ENCODE measurements around the gene A2M. TPM values are rescaled to one million over a fixed set of nuclear protein-coding genes. Genes with fewer than 3 reads are reported as not detected.

A2M gene
- total RNA-seq, 1 experiment from 2014 or later: 1.9 TPM

DNA sequence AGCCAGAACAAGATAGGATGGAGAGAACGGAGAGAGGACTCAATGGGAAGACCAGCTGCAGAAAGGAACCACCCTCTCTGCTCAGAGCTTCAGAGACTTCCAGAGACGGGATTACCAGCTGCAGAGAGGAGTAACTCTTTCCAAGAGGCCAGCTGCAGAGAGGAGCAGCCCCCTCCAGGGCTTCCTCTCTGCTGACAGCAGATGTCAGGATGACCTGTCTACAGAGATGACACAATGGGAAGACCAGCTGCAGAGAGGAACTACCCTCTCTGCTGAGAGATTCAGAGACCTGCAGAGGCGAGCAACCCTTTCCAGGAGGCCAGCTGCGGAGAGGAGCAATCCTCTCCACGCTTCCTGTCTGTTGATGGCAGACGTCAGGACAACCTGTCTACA is 64.6 kb downstream of the A2M start:
- H3K27me3 Mint-ChIP-seq (ENCODE audit: low read depth): no peaks in the 10 kb centered on the region
- H3K27ac Mint-ChIP-seq: no peak overlapping the region
- ChIA-PET CTCF (interaction anchor here (0.9 to 3.4 kb wide), 6 partner anchors 13 to 507 kb away, joined by 3 to 34 read pairs (median 7); partner anchors contain the start of gene M6PR), POLR2A (no interaction called here)
- peaks cover 7% of the 10 kb centered on the region; the same call in 1 of the 2 replicates for H3K4me1 Mint-ChIP-seq
- no peak for DNase-seq (ENCODE audit: low spot score)
- no peaks in the 10 kb centered on the region; the same call in 1 of the 2 replicates for H3K9me3 Mint-ChIP-seq
- H3K4me3 Mint-ChIP-seq: no peak overlapping the region
- no peak; the same call in 1 of the 2 replicates for ATAC-seq
- no peaks in the 10 kb centered on the region for H3K36me3 Mint-ChIP-seq
- TF ChIP-seq JAZF1 (CRISPR knock-in tag; IDR thresholded peaks at IDR 0.05) (no peak), ESRRA (CRISPR knock-in tag; IDR thresholded peaks at IDR 0.05; ENCODE audit: borderline replicate concordance) (no peak), FOXK1 (CRISPR knock-in tag; IDR thresholded peaks at IDR 0.05) (no peak), ETV6 (CRISPR knock-in tag; IDR thresholded peaks at IDR 0.05) (no peak), SP1 (CRISPR knock-in tag; conservative IDR thresholded peaks at IDR 0.05) (no peak), TCF7 (CRISPR knock-in tag; IDR thresholded peaks at IDR 0.05; ENCODE audit: low read depth) (no peak), ZBTB21 (CRISPR knock-in tag; IDR thresholded peaks at IDR 0.05; ENCODE audit: borderline replicate concordance) (no peak), ZNF121 (CRISPR knock-in tag; IDR thresholded peaks at IDR 0.05) (no peak), ZNF416 (CRISPR knock-in tag; IDR thresholded peaks at IDR 0.05) (no peak), ELF4 (CRISPR knock-in tag; IDR thresholded peaks at IDR 0.05; ENCODE audit: low read depth) (no peak), NFATC4 (CRISPR knock-in tag; IDR thresholded peaks at IDR 0.05) (no peak)
- TF ChIP-seq, protein P1, sequence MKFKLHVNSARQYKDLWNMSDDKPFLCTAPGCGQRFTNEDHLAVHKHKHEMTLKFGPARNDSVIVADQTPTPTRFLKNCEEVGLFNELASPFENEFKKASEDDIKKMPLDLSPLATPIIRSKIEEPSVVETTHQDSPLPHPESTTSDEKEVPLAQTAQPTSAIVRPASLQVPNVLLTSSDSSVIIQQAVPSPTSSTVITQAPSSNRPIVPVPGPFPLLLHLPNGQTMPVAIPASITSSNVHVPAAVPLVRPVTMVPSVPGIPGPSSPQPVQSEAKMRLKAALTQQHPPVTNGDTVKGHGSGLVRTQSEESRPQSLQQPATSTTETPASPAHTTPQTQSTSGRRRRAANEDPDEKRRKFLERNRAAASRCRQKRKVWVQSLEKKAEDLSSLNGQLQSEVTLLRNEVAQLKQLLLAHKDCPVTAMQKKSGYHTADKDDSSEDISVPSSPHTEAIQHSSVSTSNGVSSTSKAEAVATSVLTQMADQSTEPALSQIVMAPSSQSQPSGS (CRISPR knock-in tag; IDR thresholded peaks at IDR 0.05; ENCODE audit: borderline replicate concordance, low read depth): no peak
- TF ChIP-seq, protein P2, sequence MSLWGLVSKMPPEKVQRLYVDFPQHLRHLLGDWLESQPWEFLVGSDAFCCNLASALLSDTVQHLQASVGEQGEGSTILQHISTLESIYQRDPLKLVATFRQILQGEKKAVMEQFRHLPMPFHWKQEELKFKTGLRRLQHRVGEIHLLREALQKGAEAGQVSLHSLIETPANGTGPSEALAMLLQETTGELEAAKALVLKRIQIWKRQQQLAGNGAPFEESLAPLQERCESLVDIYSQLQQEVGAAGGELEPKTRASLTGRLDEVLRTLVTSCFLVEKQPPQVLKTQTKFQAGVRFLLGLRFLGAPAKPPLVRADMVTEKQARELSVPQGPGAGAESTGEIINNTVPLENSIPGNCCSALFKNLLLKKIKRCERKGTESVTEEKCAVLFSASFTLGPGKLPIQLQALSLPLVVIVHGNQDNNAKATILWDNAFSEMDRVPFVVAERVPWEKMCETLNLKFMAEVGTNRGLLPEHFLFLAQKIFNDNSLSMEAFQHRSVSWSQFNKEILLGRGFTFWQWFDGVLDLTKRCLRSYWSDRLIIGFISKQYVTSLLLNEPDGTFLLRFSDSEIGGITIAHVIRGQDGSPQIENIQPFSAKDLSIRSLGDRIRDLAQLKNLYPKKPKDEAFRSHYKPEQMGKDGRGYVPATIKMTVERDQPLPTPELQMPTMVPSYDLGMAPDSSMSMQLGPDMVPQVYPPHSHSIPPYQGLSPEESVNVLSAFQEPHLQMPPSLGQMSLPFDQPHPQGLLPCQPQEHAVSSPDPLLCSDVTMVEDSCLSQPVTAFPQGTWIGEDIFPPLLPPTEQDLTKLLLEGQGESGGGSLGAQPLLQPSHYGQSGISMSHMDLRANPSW (CRISPR knock-in tag; conservative IDR thresholded peaks at IDR 0.05; ENCODE audit: low read depth): no peak
- TF ChIP-seq, protein P3, sequence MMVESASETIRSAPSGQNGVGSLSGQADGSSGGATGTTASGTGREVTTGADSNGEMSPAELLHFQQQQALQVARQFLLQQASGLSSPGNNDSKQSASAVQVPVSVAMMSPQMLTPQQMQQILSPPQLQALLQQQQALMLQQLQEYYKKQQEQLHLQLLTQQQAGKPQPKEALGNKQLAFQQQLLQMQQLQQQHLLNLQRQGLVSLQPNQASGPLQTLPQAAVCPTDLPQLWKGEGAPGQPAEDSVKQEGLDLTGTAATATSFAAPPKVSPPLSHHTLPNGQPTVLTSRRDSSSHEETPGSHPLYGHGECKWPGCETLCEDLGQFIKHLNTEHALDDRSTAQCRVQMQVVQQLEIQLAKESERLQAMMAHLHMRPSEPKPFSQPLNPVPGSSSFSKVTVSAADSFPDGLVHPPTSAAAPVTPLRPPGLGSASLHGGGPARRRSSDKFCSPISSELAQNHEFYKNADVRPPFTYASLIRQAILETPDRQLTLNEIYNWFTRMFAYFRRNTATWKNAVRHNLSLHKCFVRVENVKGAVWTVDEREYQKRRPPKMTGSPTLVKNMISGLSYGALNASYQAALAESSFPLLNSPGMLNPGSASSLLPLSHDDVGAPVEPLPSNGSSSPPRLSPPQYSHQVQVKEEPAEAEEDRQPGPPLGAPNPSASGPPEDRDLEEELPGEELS (CRISPR knock-in tag; IDR thresholded peaks at IDR 0.05): no peak
- TF ChIP-seq, protein P4, sequence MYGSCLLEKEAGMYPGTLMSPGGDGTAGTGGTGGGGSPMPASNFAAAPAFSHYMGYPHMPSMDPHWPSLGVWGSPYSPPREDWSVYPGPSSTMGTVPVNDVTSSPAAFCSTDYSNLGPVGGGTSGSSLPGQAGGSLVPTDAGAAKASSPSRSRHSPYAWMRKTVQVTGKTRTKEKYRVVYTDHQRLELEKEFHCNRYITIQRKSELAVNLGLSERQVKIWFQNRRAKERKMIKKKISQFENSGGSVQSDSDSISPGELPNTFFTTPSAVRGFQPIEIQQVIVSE (CRISPR knock-in tag; IDR thresholded peaks at IDR 0.05; ENCODE audit: borderline replicate concordance): no peak
- TF ChIP-seq, protein P5, sequence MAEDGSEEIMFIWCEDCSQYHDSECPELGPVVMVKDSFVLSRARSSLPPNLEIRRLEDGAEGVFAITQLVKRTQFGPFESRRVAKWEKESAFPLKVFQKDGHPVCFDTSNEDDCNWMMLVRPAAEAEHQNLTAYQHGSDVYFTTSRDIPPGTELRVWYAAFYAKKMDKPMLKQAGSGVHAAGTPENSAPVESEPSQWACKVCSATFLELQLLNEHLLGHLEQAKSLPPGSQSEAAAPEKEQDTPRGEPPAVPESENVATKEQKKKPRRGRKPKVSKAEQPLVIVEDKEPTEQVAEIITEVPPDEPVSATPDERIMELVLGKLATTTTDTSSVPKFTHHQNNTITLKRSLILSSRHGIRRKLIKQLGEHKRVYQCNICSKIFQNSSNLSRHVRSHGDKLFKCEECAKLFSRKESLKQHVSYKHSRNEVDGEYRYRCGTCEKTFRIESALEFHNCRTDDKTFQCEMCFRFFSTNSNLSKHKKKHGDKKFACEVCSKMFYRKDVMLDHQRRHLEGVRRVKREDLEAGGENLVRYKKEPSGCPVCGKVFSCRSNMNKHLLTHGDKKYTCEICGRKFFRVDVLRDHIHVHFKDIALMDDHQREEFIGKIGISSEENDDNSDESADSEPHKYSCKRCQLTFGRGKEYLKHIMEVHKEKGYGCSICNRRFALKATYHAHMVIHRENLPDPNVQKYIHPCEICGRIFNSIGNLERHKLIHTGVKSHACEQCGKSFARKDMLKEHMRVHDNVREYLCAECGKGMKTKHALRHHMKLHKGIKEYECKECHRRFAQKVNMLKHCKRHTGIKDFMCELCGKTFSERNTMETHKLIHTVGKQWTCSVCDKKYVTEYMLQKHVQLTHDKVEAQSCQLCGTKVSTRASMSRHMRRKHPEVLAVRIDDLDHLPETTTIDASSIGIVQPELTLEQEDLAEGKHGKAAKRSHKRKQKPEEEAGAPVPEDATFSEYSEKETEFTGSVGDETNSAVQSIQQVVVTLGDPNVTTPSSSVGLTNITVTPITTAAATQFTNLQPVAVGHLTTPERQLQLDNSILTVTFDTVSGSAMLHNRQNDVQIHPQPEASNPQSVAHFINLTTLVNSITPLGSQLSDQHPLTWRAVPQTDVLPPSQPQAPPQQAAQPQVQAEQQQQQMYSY (CRISPR knock-in tag; IDR thresholded peaks at IDR 0.05): no peak
- TF ChIP-seq, protein P6, sequence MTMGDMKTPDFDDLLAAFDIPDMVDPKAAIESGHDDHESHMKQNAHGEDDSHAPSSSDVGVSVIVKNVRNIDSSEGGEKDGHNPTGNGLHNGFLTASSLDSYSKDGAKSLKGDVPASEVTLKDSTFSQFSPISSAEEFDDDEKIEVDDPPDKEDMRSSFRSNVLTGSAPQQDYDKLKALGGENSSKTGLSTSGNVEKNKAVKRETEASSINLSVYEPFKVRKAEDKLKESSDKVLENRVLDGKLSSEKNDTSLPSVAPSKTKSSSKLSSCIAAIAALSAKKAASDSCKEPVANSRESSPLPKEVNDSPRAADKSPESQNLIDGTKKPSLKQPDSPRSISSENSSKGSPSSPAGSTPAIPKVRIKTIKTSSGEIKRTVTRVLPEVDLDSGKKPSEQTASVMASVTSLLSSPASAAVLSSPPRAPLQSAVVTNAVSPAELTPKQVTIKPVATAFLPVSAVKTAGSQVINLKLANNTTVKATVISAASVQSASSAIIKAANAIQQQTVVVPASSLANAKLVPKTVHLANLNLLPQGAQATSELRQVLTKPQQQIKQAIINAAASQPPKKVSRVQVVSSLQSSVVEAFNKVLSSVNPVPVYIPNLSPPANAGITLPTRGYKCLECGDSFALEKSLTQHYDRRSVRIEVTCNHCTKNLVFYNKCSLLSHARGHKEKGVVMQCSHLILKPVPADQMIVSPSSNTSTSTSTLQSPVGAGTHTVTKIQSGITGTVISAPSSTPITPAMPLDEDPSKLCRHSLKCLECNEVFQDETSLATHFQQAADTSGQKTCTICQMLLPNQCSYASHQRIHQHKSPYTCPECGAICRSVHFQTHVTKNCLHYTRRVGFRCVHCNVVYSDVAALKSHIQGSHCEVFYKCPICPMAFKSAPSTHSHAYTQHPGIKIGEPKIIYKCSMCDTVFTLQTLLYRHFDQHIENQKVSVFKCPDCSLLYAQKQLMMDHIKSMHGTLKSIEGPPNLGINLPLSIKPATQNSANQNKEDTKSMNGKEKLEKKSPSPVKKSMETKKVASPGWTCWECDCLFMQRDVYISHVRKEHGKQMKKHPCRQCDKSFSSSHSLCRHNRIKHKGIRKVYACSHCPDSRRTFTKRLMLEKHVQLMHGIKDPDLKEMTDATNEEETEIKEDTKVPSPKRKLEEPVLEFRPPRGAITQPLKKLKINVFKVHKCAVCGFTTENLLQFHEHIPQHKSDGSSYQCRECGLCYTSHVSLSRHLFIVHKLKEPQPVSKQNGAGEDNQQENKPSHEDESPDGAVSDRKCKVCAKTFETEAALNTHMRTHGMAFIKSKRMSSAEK (CRISPR knock-in tag; IDR thresholded peaks at IDR 0.05; ENCODE audit: borderline replicate concordance): no peak
- TF ChIP-seq, protein P7, sequence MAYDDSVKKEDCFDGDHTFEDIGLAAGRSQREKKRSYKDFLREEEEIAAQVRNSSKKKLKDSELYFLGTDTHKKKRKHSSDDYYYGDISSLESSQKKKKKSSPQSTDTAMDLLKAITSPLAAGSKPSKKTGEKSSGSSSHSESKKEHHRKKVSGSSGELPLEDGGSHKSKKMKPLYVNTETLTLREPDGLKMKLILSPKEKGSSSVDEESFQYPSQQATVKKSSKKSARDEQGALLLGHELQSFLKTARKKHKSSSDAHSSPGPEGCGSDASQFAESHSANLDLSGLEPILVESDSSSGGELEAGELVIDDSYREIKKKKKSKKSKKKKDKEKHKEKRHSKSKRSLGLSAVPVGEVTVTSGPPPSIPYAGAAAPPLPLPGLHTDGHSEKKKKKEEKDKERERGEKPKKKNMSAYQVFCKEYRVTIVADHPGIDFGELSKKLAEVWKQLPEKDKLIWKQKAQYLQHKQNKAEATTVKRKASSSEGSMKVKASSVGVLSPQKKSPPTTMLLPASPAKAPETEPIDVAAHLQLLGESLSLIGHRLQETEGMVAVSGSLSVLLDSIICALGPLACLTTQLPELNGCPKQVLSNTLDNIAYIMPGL (CRISPR knock-in tag; IDR thresholded peaks at IDR 0.05): no peak
- TF ChIP-seq, protein P8, sequence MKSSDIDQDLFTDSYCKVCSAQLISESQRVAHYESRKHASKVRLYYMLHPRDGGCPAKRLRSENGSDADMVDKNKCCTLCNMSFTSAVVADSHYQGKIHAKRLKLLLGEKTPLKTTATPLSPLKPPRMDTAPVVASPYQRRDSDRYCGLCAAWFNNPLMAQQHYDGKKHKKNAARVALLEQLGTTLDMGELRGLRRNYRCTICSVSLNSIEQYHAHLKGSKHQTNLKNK (CRISPR knock-in tag; IDR thresholded peaks at IDR 0.05): no peak

Measured in WTC11 (cell line).